Kidney (tissue), 14 donors: ENCODE data around the gene CRY1. TPM values are rescaled to one million over a fixed set of nuclear protein-coding genes. Genes with fewer than 3 reads are reported as not detected.
A peak's percentile ranks its signal among the peaks of the same experiment; 100 is the strongest.

ENCODE experiments used
- DNase-seq, 5 donors: peaks; one replicate each; pipeline ENCODE4 v3.0.0-alpha.2; 2013 to 2020
- FAIRE-seq: peaks from 2 replicates; lab custom pipeline; 2012; peaks lifted over from hg19 to GRCh38; lab: Jason Lieb, UNC
- H3K27ac ChIP-seq, 2 donors: one replicate each; pipeline ENCODE4 v1.7.0; 2013; ENCODE audit warnings: low read depth in 2 of 2, low read length in 2 of 2, inconsistent platforms in 1 of 2
- H3K27me3 ChIP-seq: one replicate; pipeline ENCODE4 v1.7.1; 2013; ENCODE audit warnings: low read length, inconsistent platforms; ENCODE audit not compliant: control insufficient read depth, insufficient read depth
- H3K36me3 ChIP-seq, 3 donors: one replicate each; pipeline versions ENCODE4 v1.7.0 to v1.7.1; 2013; ENCODE audit warnings: low read length in 3 of 3, control low read depth in 1 of 3, inconsistent platforms in 1 of 3; ENCODE audit not compliant: insufficient read depth in 3 of 3, control insufficient read depth in 2 of 3
- H3K4me1 ChIP-seq, 3 donors: one replicate each; pipeline versions ENCODE4 v1.7.0 to v1.7.1; 2013; ENCODE audit warnings: low read length in 3 of 3, inconsistent platforms in 1 of 3, low read depth in 1 of 3; ENCODE audit not compliant: control insufficient read depth in 2 of 3, insufficient read depth in 2 of 3
- H3K4me3 ChIP-seq, 3 donors: one replicate each; pipeline versions ENCODE4 v1.7.0 to v1.8.1; 2013; ENCODE audit warnings: low read length in 3 of 3, control low read depth in 1 of 3, inconsistent platforms in 1 of 3
- H3K9ac ChIP-seq, 3 donors: one replicate each; pipeline versions ENCODE4 v1.7.0 to v1.7.1; 2013; ENCODE audit warnings: low read length in 3 of 3, control low read depth in 1 of 3, inconsistent platforms in 1 of 3
- H3K9me3 ChIP-seq, 3 donors: one replicate each; pipeline versions ENCODE4 v1.7.0 to v1.7.1; 2013; ENCODE audit warnings: low read length in 3 of 3, control low read depth in 1 of 3, inconsistent platforms in 1 of 3; ENCODE audit not compliant: control insufficient read depth in 2 of 3, insufficient read depth in 1 of 3
- CTCF ChIP-seq: IDR thresholded peaks from 3 replicates; pipeline ENCODE4 v1.5.1; 2012; ENCODE audit warnings: mild to moderate bottlenecking, moderate library complexity, borderline replicate concordance; ENCODE audit not compliant: insufficient read depth; ENCODE audit errors: extremely low read depth
- intact Hi-C: fragments of 100-400 bp; cut with DNase I; formaldehyde crosslinking; loops from one replicate; pipeline ENCODE4 v1.11.1; 2022
- polyA plus RNA-seq: library from polyadenylated mRNA; stranded (reverse); fragments of 350-450 nt; fragmentation: Illumina TruSeq; extraction: RNeasy Lipid Tissue Mini Kit (QIAGEN cat#74804); gene quantifications from one replicate; pipeline ENCODE4 v1.2.3, GENCODE V29; 2014; ENCODE audit warnings: low read depth, low replicate concordance; ENCODE audit not compliant: insufficient read depth
- total RNA-seq: library from RNA; stranded (reverse); fragmentation: NEBNext Ultra II Directional; extraction: Animal tissue kit (Norgen Biotek cat#: 25700); gene quantifications from one replicate; pipeline ENCODE4 v1.2.1, GENCODE V29; 2021
- donor health status: control.
- donor health status: control.
- donor health status: control.
- donor health status: control.
- donor health status: control.
- donor health status: DM: yes; HTN: yes; CAD: no.
- donor health status: Normal renal cell carcinoma (clear cell type).

Gene CRY1
- total and polyA plus RNA-seq, 2 donors from 2014 or later = 8.4 to 17.7 TPM

DNA sequence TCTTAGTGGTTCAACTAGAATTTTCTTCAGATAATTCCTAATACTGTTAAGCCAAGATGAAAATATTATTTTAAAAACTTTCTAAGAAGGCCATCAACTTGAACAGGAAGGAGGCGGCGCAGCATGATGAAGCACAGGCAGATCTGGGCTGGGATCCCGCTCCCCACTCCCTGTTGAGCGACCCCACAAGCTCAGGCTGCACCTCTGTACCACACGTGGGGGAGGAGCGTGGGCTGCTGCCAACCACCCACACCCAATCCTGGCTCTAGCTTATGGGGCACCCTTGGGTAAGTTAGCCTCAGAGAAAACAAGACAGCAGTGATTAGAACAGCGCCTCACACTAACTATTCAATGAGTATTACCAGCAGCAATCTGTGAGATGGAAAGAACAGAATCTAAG lies 112.4 kb downstream of the CRY1 start:
- peaks cover 0 to 29% (median 8%) of the 10 kb centered on the region in 3 donors for H3K4me1 ChIP-seq
- no peak for FAIRE-seq
- no peaks in the 10 kb centered on the region for H3K9me3 ChIP-seq
- no peaks in the 10 kb centered on the region for H3K27me3 ChIP-seq
- H3K27ac ChIP-seq = no peak overlapping the region
- DNase-seq = peak in 1 of 5 donors; percentile 61
- no peaks in the 10 kb centered on the region for H3K36me3 ChIP-seq
- H3K4me3 ChIP-seq = no peak overlapping the region
- intact Hi-C loops = no loop called here
- H3K9ac ChIP-seq = no peak overlapping the region
- TF ChIP-seq CTCF = no peak

DNA sequence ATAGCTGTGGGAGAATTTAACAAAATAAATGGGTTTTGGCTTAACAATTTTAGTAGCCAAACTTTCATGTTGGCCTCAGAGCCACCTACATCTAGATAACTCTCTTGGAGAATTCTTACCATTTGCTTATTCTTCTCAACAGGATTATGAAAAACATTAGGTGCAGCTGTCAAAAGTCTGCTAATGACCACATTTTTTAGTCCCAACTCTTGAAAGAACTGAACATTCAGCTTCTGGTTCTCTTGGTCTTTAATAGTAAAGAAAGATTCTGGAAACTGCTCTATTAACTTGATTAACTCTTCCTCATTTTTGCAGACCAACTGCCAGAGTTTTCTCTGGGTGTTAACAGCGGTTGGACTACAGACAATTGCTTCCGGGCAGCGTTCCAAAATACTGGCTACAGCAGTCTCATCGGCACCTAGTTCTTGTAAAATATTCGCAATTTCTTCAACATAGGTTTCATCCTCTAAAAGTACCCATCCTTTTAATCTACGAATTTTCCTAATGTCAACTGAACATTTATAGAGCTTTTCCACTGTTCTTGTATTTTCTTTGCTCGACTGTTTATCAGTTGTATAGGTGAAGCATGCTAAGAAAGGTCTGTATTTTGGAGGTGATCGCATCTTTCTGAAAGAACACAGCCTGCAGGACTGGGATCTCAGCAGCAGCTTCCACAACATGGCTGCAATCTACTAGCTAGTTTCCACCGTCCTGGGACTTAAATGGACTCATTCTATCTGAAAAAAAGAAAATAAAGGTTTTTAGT lies 115.1 kb downstream of the CRY1 start:
- H3K4me3 ChIP-seq = no peak overlapping the region
- intact Hi-C loops = no loop called here
- FAIRE-seq (no peak), DNase-seq (peak in 2 of 5 donors; percentile 43 to 80)
- no peak overlapping the region for H3K27ac ChIP-seq
- no peak for TF ChIP-seq CTCF
- H3K36me3 ChIP-seq = no peaks in the 10 kb centered on the region
- no peaks in the 10 kb centered on the region for H3K27me3 ChIP-seq
- H3K4me1 ChIP-seq = peaks cover 0 to 45% (median 10%) of the 10 kb centered on the region in 3 donors
- H3K9me3 ChIP-seq = no peaks in the 10 kb centered on the region
- H3K9ac ChIP-seq = no peak overlapping the region

DNA sequence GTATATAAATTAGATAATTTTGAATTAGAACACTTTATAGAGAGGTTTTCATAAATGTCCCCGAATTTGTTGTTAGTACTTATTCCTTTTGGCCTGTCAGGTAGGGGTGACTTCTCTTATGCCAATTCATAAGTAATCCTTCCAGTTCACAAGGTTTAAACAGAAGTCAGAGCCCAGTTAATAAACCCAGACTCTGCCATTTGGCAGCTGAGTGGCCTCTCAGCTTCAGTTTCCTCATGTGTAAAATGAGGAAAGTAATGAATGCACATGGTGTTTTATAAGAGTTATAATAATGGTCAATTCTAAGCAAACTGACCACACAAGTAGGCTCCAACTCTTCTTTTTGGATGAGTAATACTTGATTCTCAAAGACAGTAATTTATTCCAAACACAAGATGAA lies 116.7 kb downstream of the CRY1 start:
- DNase-seq = no peak
- no peak for TF ChIP-seq CTCF
- FAIRE-seq = no peak
- Histone ChIP-seq H3K4me3 (no peak overlapping the region), H3K27ac (peak overlapping the region; percentile 9 to 38), H3K36me3 (peaks cover 0 to 6% (median 0%) of the 10 kb centered on the region in 3 donors), H3K27me3 (no peaks in the 10 kb centered on the region), H3K4me1 (peaks cover 0 to 46% (median 10%) of the 10 kb centered on the region in 3 donors), H3K9me3 (no peaks in the 10 kb centered on the region), H3K9ac (peak overlapping the region in 1 of 3 donors; percentile 14)
- intact Hi-C loops = no loop called here
